Lower leg skin (tissue), 4 donors: ENCODE measurements around the gene ZP2. TPM values are rescaled to one million over a fixed set of nuclear protein-coding genes. Genes with fewer than 3 reads are reported as not detected.
A peak's percentile ranks its signal among the peaks of the same experiment; 100 is the strongest.
"Not testable (repeated sequence)": the region's sequence is repeated elsewhere in the genome, so short reads cannot be mapped to it uniquely, and the experiment has no call there.

Experiments
- DNase-seq, 2 donors: peaks; one replicate each; pipeline ENCODE4 v3.0.0-alpha.2; 2019; ENCODE audit warnings: low spot score in 2 of 2
- H3K4me3 ChIP-seq: fragments of 200-600 bp; sonication (generic); 2 replicates; pipeline ENCODE4 v1.5.1; 2017; ENCODE audit warnings: mild to moderate bottlenecking, low read depth; ENCODE audit not compliant: poor library complexity, severe bottlenecking
- CTCF ChIP-seq, 3 donors: fragments of 450-650 bp; IDR thresholded peaks; one replicate each; pipeline ENCODE4 v1.5.1; 2016; ENCODE audit warnings: antibody characterized with exemption in 3 of 3, mild to moderate bottlenecking in 3 of 3, moderate library complexity in 2 of 3
- POLR2A ChIP-seq, 2 donors: fragments of 450-650 bp; IDR thresholded peaks; one replicate each; pipeline ENCODE4 v1.6.1; 2016 to 2017; ENCODE audit warnings: antibody characterized with exemption in 2 of 2, mild to moderate bottlenecking in 1 of 2, moderate library complexity in 1 of 2
- WGBS, 2 donors: methylation state at CpG; one replicate each; pipeline ENCODE4 v1.1.5; 2018; 5-methylcytosine and 5-hydroxymethylcytosine counted together
- intact Hi-C: fragments of 100-400 bp; cut with DNase I; formaldehyde crosslinking; loops from one replicate; pipeline ENCODE4 v1.15.0; 2023; ENCODE audit warnings: low total_unique reads
- total RNA-seq, 4 donors: library from RNA; depleted of rRNA; stranded (reverse); fragments of >200 nt; gene quantifications; one replicate each; pipeline ENCODE4 v1.1.0, GENCODE V29; 2016

Gene ZP2
- total RNA-seq = under 1 TPM in 1 of 4 donors, not detected in 3; 0.32 TPM

GRCh38 chr16:21211486-21211885, at the start of gene ZP2:
Gene ZP2 (minus strand): TSS chr16:21211574. CDS start chr16:21211547, 27 bp downstream.
- no peak for DNase-seq
- intact Hi-C loops = no loop called here
- no peak for TF ChIP-seq POLR2A (IDR thresholded peaks at IDR 0.05)
- no peak for TF ChIP-seq CTCF (IDR thresholded peaks at IDR 0.05)
- 72 to 75% methylated on average over 5 of the region's 5 CpGs for WGBS, 2 donors
- no peak within 1 kb of the TSS for H3K4me3 ChIP-seq

- no peak overlapping the region for H3K4me3 ChIP-seq
- no peak for TF ChIP-seq CTCF (IDR thresholded peaks at IDR 0.05)
- no peak for TF ChIP-seq POLR2A (IDR thresholded peaks at IDR 0.05)
- WGBS, 2 donors = 84 to 86% methylated on average over 4 of the region's 4 CpGs
- intact Hi-C loops = no loop called here
- DNase-seq = peak in 1 of 2 donors; percentile 26
Measured at GRCh38 chr16:21257284-21257683, 45.9 kb upstream of the ZP2 start.

- no peak for DNase-seq
- H3K4me3 ChIP-seq = no peak overlapping the region
- 86 to 91% methylated on average over 2 of the region's 2 CpGs for WGBS, 2 donors
- no peak for TF ChIP-seq POLR2A (IDR thresholded peaks at IDR 0.05)
- no peak for TF ChIP-seq CTCF (IDR thresholded peaks at IDR 0.05)
- intact Hi-C loops = no loop called here
Measured at GRCh38 chr16:21256636-21257035, 45.3 kb upstream of the ZP2 start.

- TF ChIP-seq POLR2A (IDR thresholded peaks at IDR 0.05) (no peak), CTCF (IDR thresholded peaks at IDR 0.05) (no peak)
- H3K4me3 ChIP-seq = no peak overlapping the region
- whole genome bisulfite sequencing, 2 donors = 84 to 97% methylated on average over 3 of the region's 3 CpGs
- intact Hi-C loops = no loop called here
- no peak for DNase-seq
Measured at GRCh38 chr16:21253470-21253869, 42.1 kb upstream of the ZP2 start.

GRCh38 chr16:21250072-21250923, 38.9 kb upstream of the ZP2 start:
- 88 to 91% methylated on average over 15 of the region's 15 CpGs for WGBS, 2 donors
- H3K4me3 ChIP-seq = no peak overlapping the region
- no peak for DNase-seq
- intact Hi-C loops = no loop called here
- TF ChIP-seq CTCF (IDR thresholded peaks at IDR 0.05) (no peak), POLR2A (IDR thresholded peaks at IDR 0.05) (no peak)

GRCh38 chr16:21248179-21248578, 36.8 kb upstream of the ZP2 start:
- intact Hi-C loops, H3K4me3 ChIP-seq, DNase-seq: not testable (repeated sequence)
- 92 to 97% methylated on average over 4 of the region's 4 CpGs for WGBS, 2 donors
